HCT116 (cell line): ENCODE measurements around the gene PADI4. TPM values are rescaled to one million over a fixed set of nuclear protein-coding genes. Genes with fewer than 3 reads are reported as not detected.

Experiments
- ATAC-seq: fragments of 200-7000 bp; cut with Tn5 transposase; 2 replicates; pipeline ENCODE4 v1.9.1; 2020; ENCODE audit warnings: mild to moderate bottlenecking, moderate library complexity
- BruUV-seq: library from RNA; stranded (reverse); fragments of 400-500 nt; replicated peaks from 2 replicates; lab custom pipeline; 2021; lab: Mats Ljungman, UMichigan
- CTCF ChIA-PET: fragments of 300-600 bp; sonication (Branson Sonifier 250); formaldehyde crosslinking; loops from one replicate; lab custom pipeline; 2021; ENCODE audit warnings: antibody characterized with exemption; lab: Charles Lee
- POLR2A ChIA-PET: fragments of 300-600, 350-600 bp; sonication (Branson Sonifier 250); formaldehyde crosslinking; loops from one replicate; lab custom pipeline; 2021; ENCODE audit warnings: antibody characterized with exemption; lab: Charles Lee
- RAD21 ChIA-PET, 2 experiments: fragments of 300-600 bp; sonication (Branson Sonifier 250); formaldehyde crosslinking; loops; one replicate each; lab custom pipeline; 2023; ENCODE audit warnings: low total read pairs in 2 of 2; ENCODE audit not compliant: uncharacterized antibody in 2 of 2, unreplicated experiment in 2 of 2, low non-redundant PET in 1 of 2; lab: Charles Lee
- DNase-seq: peaks from one replicate; pipeline ENCODE4 v3.0.0-alpha.2; 2010; ENCODE audit warnings: low read depth, low spot score
- H2AFZ ChIP-seq: fragments of 200-600 bp; shearing (Covaris generic), sonication (generic); 2 replicates; pipeline ENCODE4 v1.6.1; 2017; ENCODE audit warnings: low read depth, mixed run types, mixed read lengths, antibody characterized with exemption, low read length; ENCODE audit not compliant: poor library complexity, severe bottlenecking
- H3K27ac ChIP-seq: 2 replicates; pipeline ENCODE4 v1.5.1; 2012; ENCODE audit warnings: low read depth, low read length
- H3K27me3 ChIP-seq: fragments of 200-600 bp; sonication (generic); 2 replicates; pipeline ENCODE4 v1.6.1; 2016; ENCODE audit warnings: mixed run types, low read length, mixed read lengths; ENCODE audit not compliant: insufficient read depth
- H3K36me3 ChIP-seq, 2 experiments: fragments of 200-500 bp in 1 of 2; fragments of 200-600 bp in 1 of 2; sonication (Bioruptor generic) in 1 of 2; sonication (generic) in 1 of 2; 2 replicates each; pipeline versions ENCODE4 v1.5.1 to v1.6.1; 2014 to 2016; ENCODE audit warnings: low read length in 2 of 2, inconsistent platforms in 1 of 2, mixed read lengths in 1 of 2, mixed run types in 1 of 2; ENCODE audit not compliant: insufficient read depth in 2 of 2, control insufficient read depth in 1 of 2
- H3K4me1 ChIP-seq, 2 experiments: fragments of 200-600 bp in 1 of 2; sonication (generic) in 1 of 2; 2 replicates each; pipeline versions ENCODE4 v1.5.1 to v1.6.1; 2012 to 2017; ENCODE audit warnings: low read length in 2 of 2, inconsistent platforms in 1 of 2, mild to moderate bottlenecking in 1 of 2, mixed read lengths in 1 of 2, mixed run types in 1 of 2, moderate library complexity in 1 of 2; ENCODE audit not compliant: insufficient read depth in 2 of 2, control insufficient read depth in 1 of 2
- H3K4me2 ChIP-seq: fragments of 200-600 bp; sonication (generic); 2 replicates; pipeline ENCODE4 v1.6.1; 2017; ENCODE audit warnings: mixed run types, low read length, mixed read lengths
- H3K4me3 ChIP-seq, 2 experiments: fragments of 200-600 bp in 1 of 2; sonication (generic) in 1 of 2; replicated peaks in 1 of 2; 2 replicates each; pipeline ENCODE4 v1.5.1; 2011 to 2016; ENCODE audit warnings: low read length in 2 of 2, control low read depth in 1 of 2, low read depth in 1 of 2, mild to moderate bottlenecking in 1 of 2, mixed read lengths in 1 of 2, mixed run types in 1 of 2
- H3K79me2 ChIP-seq: fragments of 200-600 bp; sonication (generic); 2 replicates; pipeline ENCODE4 v1.6.1; 2017; ENCODE audit warnings: mild to moderate bottlenecking, mixed run types, low read length, moderate library complexity, mixed read lengths; ENCODE audit not compliant: insufficient read depth
- H3K9ac ChIP-seq: fragments of 200-600 bp; sonication (generic); 2 replicates; pipeline ENCODE4 v1.6.1; 2016; ENCODE audit warnings: low read length, mixed read lengths
- H3K9me2 ChIP-seq: fragments of 200-600 bp; sonication (generic), shearing (Covaris generic); 2 replicates; pipeline ENCODE4 v1.6.1; 2017; ENCODE audit warnings: mixed run types, mild to moderate bottlenecking, moderate library complexity; ENCODE audit not compliant: insufficient read depth
- H3K9me3 ChIP-seq, 2 experiments: fragments of 200-500 bp in 1 of 2; fragments of 200-600 bp in 1 of 2; sonication (Bioruptor generic) in 1 of 2; sonication (generic) in 1 of 2; 2 replicates each; pipeline ENCODE4 v1.6.1; 2014 to 2017; ENCODE audit warnings: low read length in 2 of 2, mixed read lengths in 2 of 2, inconsistent platforms in 1 of 2, low read depth in 1 of 2, mild to moderate bottlenecking in 1 of 2, mixed run types in 1 of 2, moderate library complexity in 1 of 2; ENCODE audit not compliant: control insufficient read depth in 1 of 2, insufficient read depth in 1 of 2
- H4K20me1 ChIP-seq: fragments of 200-600 bp; sonication (generic), shearing (Covaris generic); 2 replicates; pipeline ENCODE4 v1.6.1; 2017; ENCODE audit warnings: mixed run types, mild to moderate bottlenecking, moderate library complexity; ENCODE audit not compliant: insufficient read depth
- ATF3 ChIP-seq: IDR thresholded peaks from 2 replicates; pipeline ENCODE4 v1.6.1; 2012
- CBX3 ChIP-seq: IDR thresholded peaks from 2 replicates; pipeline ENCODE4 v1.6.1; 2012; ENCODE audit warnings: low read depth
- JUND ChIP-seq: IDR thresholded peaks from 2 replicates; pipeline ENCODE4 v1.6.1; 2012
- MAX ChIP-seq: IDR thresholded peaks from 2 replicates; pipeline ENCODE4 v1.6.1; 2012
- POLR2AphosphoS5 ChIP-seq: IDR thresholded peaks from 2 replicates; pipeline ENCODE4 v1.6.1; 2011; ENCODE audit warnings: mild to moderate bottlenecking, low read depth, low read length, moderate library complexity
- RAD21 ChIP-seq: IDR thresholded peaks from 2 replicates; pipeline ENCODE4 v1.6.1; 2012; ENCODE audit warnings: low read depth, mild to moderate bottlenecking
- SRF ChIP-seq: IDR thresholded peaks from 2 replicates; pipeline ENCODE4 v1.6.1; 2012; ENCODE audit warnings: low read depth
- ZBTB33 ChIP-seq: IDR thresholded peaks from 2 replicates; pipeline ENCODE4 v1.6.1; 2011; ENCODE audit warnings: mild to moderate bottlenecking, low read length, moderate library complexity; ENCODE audit not compliant: insufficient replicate concordance; ENCODE audit errors: extremely low read depth
- intact Hi-C: fragments of 100-400 bp; cut with micrococcal nuclease; formaldehyde crosslinking; loops from 2 replicates; pipeline ENCODE4 v1.10.0; 2022
- total RNA-seq: library from RNA; stranded (reverse); gene quantifications from one replicate; pipeline ENCODE4 v1.2.1, GENCODE V29; 2021; ENCODE audit not compliant: unreplicated experiment

The PADI4 gene
- total RNA-seq, 1 experiment from 2014 or later = 0.44 TPM

GRCh38 chr1:17281775-17282181 lies 26.2 kb upstream of the PADI4 start:
- DNase-seq (no peak), ATAC-seq (no peak)
- Histone ChIP-seq H4K20me1 (no peaks in the 10 kb centered on the region), H3K36me3 (no peaks in the 10 kb centered on the region), H3K27me3 (peaks cover 3% of the 10 kb centered on the region; the same call in 1 of the 2 replicates), H3K9me2 (no peaks in the 10 kb centered on the region), H3K79me2 (no peaks in the 10 kb centered on the region), H3K4me3 (no peak overlapping the region), H3K9me3 (no peaks in the 10 kb centered on the region), H3K9ac (no peak overlapping the region), H3K4me2 (no peak overlapping the region), H3K4me1 (no peaks in the 10 kb centered on the region), H3K27ac (no peak overlapping the region), H2AFZ (no peak overlapping the region)
- no TSS peak for BruUV-seq
- RAD21 ChIA-PET = no interaction called here
- POLR2A ChIA-PET = no interaction called here
- no peak for TF ChIP-seq MAX
- TF ChIP-seq ZBTB33 = no peak
- no peak for TF ChIP-seq SRF
- TF ChIP-seq RAD21 = no peak
- CTCF ChIA-PET = no interaction called here
- intact Hi-C loops = no loop called here

GRCh38 chr1:17282836-17283235 lies 25.2 kb upstream of the PADI4 start:
- H3K4me2 ChIP-seq = no peak overlapping the region
- no peak for TF ChIP-seq JUND
- no peak for TF ChIP-seq POLR2AphosphoS5
- TF ChIP-seq ATF3 = no peak
- TF ChIP-seq CBX3 = no peak
- TF ChIP-seq, all 23 proteins: peak for 0
- H3K27me3 ChIP-seq = peaks cover 3% of the 10 kb centered on the region; the same call in 1 of the 2 replicates
- DNase-seq (no peak), ATAC-seq (no peak)
- no peak overlapping the region for H3K27ac ChIP-seq
- POLR2A ChIA-PET = no interaction called here
- H3K36me3 ChIP-seq = no peaks in the 10 kb centered on the region
- H3K4me1 ChIP-seq = peaks cover 0 to 8% of the 10 kb centered on the region in 2 experiments; a peak in 1 of 4 replicates
- CTCF ChIA-PET = no interaction called here
- H3K79me2 ChIP-seq = no peaks in the 10 kb centered on the region
- no peak overlapping the region for H3K9ac ChIP-seq
- H3K4me3 ChIP-seq = no peak overlapping the region
- no peaks in the 10 kb centered on the region for H4K20me1 ChIP-seq
- no peak overlapping the region for H2AFZ ChIP-seq
- no peaks in the 10 kb centered on the region for H3K9me2 ChIP-seq
- RAD21 ChIA-PET = no interaction called here
- no peaks in the 10 kb centered on the region for H3K9me3 ChIP-seq
- intact Hi-C loops = no loop called here
- BruUV-seq = no TSS peak
